Endodermal cell (in vitro differentiated cells): ENCODE measurements around the gene TFR2. TPM values are rescaled to one million over a fixed set of nuclear protein-coding genes. Genes with fewer than 3 reads are reported as not detected.
A peak's percentile ranks its signal among the peaks of the same experiment; 100 is the strongest.

Source experiments
- DNase-seq: peaks from one replicate; pipeline ENCODE4 v3.0.0-alpha.2; 2017
- H3K27ac ChIP-seq: 2 replicates; pipeline ENCODE4 v1.5.1; 2013; ENCODE audit warnings: mild to moderate bottlenecking, low read depth, low read length, moderate library complexity
- H3K27me3 ChIP-seq: 2 replicates; pipeline ENCODE4 v1.6.1; 2013; ENCODE audit warnings: mild to moderate bottlenecking, low read length, moderate library complexity; ENCODE audit not compliant: insufficient read depth, control insufficient read depth, poor library complexity, severe bottlenecking
- H3K36me3 ChIP-seq: 2 replicates; pipeline ENCODE4 v1.7.0; 2013; ENCODE audit warnings: mild to moderate bottlenecking, low read length, moderate library complexity; ENCODE audit not compliant: control insufficient read depth, insufficient read depth
- H3K4me1 ChIP-seq: one replicate; pipeline ENCODE4 v1.7.0; 2013; ENCODE audit warnings: low read length; ENCODE audit not compliant: control insufficient read depth, insufficient read depth
- H3K4me3 ChIP-seq: 2 replicates; pipeline ENCODE4 v1.5.1; 2013; ENCODE audit warnings: mild to moderate bottlenecking, low read length, moderate library complexity
- H3K9ac ChIP-seq: 2 replicates; pipeline ENCODE4 v1.6.1; 2013; ENCODE audit warnings: mild to moderate bottlenecking, low read length, moderate library complexity; ENCODE audit not compliant: poor library complexity, severe bottlenecking; ENCODE audit errors: extremely low read depth
- H3K9me3 ChIP-seq: 2 replicates; pipeline ENCODE4 v1.6.1; 2013; ENCODE audit warnings: mild to moderate bottlenecking, low read length, moderate library complexity; ENCODE audit not compliant: control insufficient read depth
- H3K27ac Mint-ChIP-seq: 2 replicates; pipeline ENCODE4 v1.8.0; 2020; ENCODE audit warnings: mixed read lengths
- H3K27me3 Mint-ChIP-seq: 2 replicates; pipeline ENCODE4 v1.8.0; 2021; ENCODE audit warnings: mild to moderate bottlenecking, mixed read lengths; ENCODE audit not compliant: insufficient read depth
- H3K36me3 Mint-ChIP-seq: 2 replicates; pipeline ENCODE4 v1.8.0; 2020; ENCODE audit warnings: low read depth, mixed read lengths
- H3K4me1 Mint-ChIP-seq: 2 replicates; pipeline ENCODE4 v1.8.0; 2020; ENCODE audit warnings: mixed read lengths
- H3K4me3 Mint-ChIP-seq: 2 replicates; pipeline ENCODE4 v1.8.0; 2020; ENCODE audit warnings: mild to moderate bottlenecking, moderate library complexity, mixed read lengths
- H3K9me3 Mint-ChIP-seq: 2 replicates; pipeline ENCODE4 v1.8.0; 2020; ENCODE audit warnings: mild to moderate bottlenecking, mixed read lengths
- CTCF ChIP-seq: fragments of 200-600 bp; sonication (generic); conservative IDR thresholded peaks from 2 replicates; pipeline ENCODE4 v1.5.0; 2021; ENCODE audit warnings: antibody characterized with exemption, mild to moderate bottlenecking
- WGBS, 2 experiments: methylation state at CpG; one replicate each; pipeline versions ENCODE4 v1.1.5 to v1.1.7; 2013; ENCODE audit warnings: missing lambda C conversion rate in 2 of 2, mixed read lengths in 1 of 2; ENCODE audit not compliant: insufficient coverage in 1 of 2, insufficient read length in 1 of 2; 5-methylcytosine and 5-hydroxymethylcytosine counted together
- total RNA-seq, 2 donors: library from RNA; stranded (reverse); fragmentation: NEBNext Ultra II Directional in 1 of 2; extraction: Animal tissue kit (Norgen Biotek cat#: 25700) in 1 of 2; gene quantifications; 2 replicates in 1 of 2; 3 replicates in 1 of 2; pipeline ENCODE4 v1.2.1, GENCODE V29; 2021

TFR2 gene
- total RNA-seq, 2 donors from 2014 or later: 1.4 to 2.1 TPM

GRCh38 chr7:100582041-100582579, 59.2 kb downstream of the TFR2 start:
- Mint-ChIP-seq H3K9me3 (no peaks in the 10 kb centered on the region), H3K27me3 (no peaks in the 10 kb centered on the region), H3K27ac (no peak overlapping the region), H3K4me3 (no peak overlapping the region), H3K36me3 (peaks cover 12% of the 10 kb centered on the region), H3K4me1 (peaks cover 19% of the 10 kb centered on the region)
- no peak overlapping the region for H3K4me3 ChIP-seq
- H3K36me3 ChIP-seq: peaks cover 39% of the 10 kb centered on the region
- 89 to 94% methylated on average over 13 to 20 of the region's 20 CpGs for WGBS, 2 experiments
- no peak overlapping the region for H3K9ac ChIP-seq
- peak; percentile 36 for DNase-seq
- no peak for TF ChIP-seq CTCF
- no peak overlapping the region for H3K27ac ChIP-seq
- no peaks in the 10 kb centered on the region for H3K9me3 ChIP-seq
- H3K4me1 ChIP-seq: peaks cover 9% of the 10 kb centered on the region
- H3K27me3 ChIP-seq: no peaks in the 10 kb centered on the region

- Histone ChIP-seq H3K4me3 (no peak overlapping the region), H3K4me1 (peaks cover 9% of the 10 kb centered on the region), H3K9me3 (no peaks in the 10 kb centered on the region), H3K27me3 (no peaks in the 10 kb centered on the region), H3K36me3 (peaks cover 40% of the 10 kb centered on the region), H3K27ac (no peak overlapping the region), H3K9ac (no peak overlapping the region)
- Mint-ChIP-seq H3K36me3 (peaks cover 24% of the 10 kb centered on the region), H3K27ac (no peak overlapping the region), H3K9me3 (no peaks in the 10 kb centered on the region), H3K4me3 (no peak overlapping the region), H3K4me1 (peaks cover 19% of the 10 kb centered on the region), H3K27me3 (no peaks in the 10 kb centered on the region)
- TF ChIP-seq CTCF: no peak
- peak; percentile 32 for DNase-seq
- WGBS, 2 experiments: 90 to 97% methylated on average over 4 to 11 of the region's 11 CpGs
Observed at GRCh38 chr7:100580466-100581283, 60.7 kb downstream of the TFR2 start.

- H3K9me3 Mint-ChIP-seq: no peaks in the 10 kb centered on the region
- DNase-seq: peak; percentile 32
- H3K27ac Mint-ChIP-seq: no peak overlapping the region
- Histone ChIP-seq H3K9ac (no peak overlapping the region), H3K27ac (no peak overlapping the region), H3K4me3 (no peak overlapping the region), H3K27me3 (no peaks in the 10 kb centered on the region), H3K36me3 (peaks cover 43% of the 10 kb centered on the region), H3K9me3 (no peaks in the 10 kb centered on the region), H3K4me1 (peaks cover 3% of the 10 kb centered on the region)
- no peak overlapping the region for H3K4me3 Mint-ChIP-seq
- 94 to 97% methylated on average over 22 to 28 of the region's 28 CpGs for WGBS, 2 experiments
- peaks cover 33% of the 10 kb centered on the region for H3K36me3 Mint-ChIP-seq
- peaks cover 6% of the 10 kb centered on the region for H3K4me1 Mint-ChIP-seq
- no peaks in the 10 kb centered on the region for H3K27me3 Mint-ChIP-seq
- no peak for TF ChIP-seq CTCF
Observed at GRCh38 chr7:100578246-100579183, 62.8 kb downstream of the TFR2 start.
